K562 (cell line): ENCODE data around the gene NF2. TPM values are rescaled to one million over a fixed set of nuclear protein-coding genes. Genes with fewer than 3 reads are reported as not detected.

Experiments
- ATAC-seq: fragments of 200-7000 bp; cut with Tn5 transposase; 3 replicates; pipeline ENCODE4 v1.9.1; 2020; ENCODE audit warnings: moderate library complexity
- BruUV-seq: library from RNA; stranded (reverse); fragments of 400-500 nt; replicated peaks from 2 replicates; lab custom pipeline; 2021; lab: Mats Ljungman, UMichigan
- CTCF ChIA-PET: fragments of 300-600 bp; formaldehyde crosslinking; extraction: SDS; loops from one replicate; lab custom pipeline; 2021; ENCODE audit warnings: low intra/inter-chr PET ratio; lab: Yijun Ruan, JAX
- POLR2A ChIA-PET: fragments of 300-600, 350-650 bp; sonication (Branson Sonifier 250); formaldehyde crosslinking; extraction: SDS; loops from one replicate; lab custom pipeline; 2021; ENCODE audit warnings: antibody characterized with exemption, inconsistent platforms; lab: Yijun Ruan, JAX
- DNase-seq, 4 experiments: peaks; one replicate each; pipeline versions ENCODE4 v3.0.0 to v3.0.0-alpha.2; 2011 to 2018; ENCODE audit warnings: low spot score in 3 of 4, mixed read lengths in 3 of 4; ENCODE audit errors: extremely low read depth in 1 of 4
- FAIRE-seq: peaks from 2 replicates; lab custom pipeline; 2011; peaks lifted over from hg19 to GRCh38; lab: Jason Lieb, UNC
- H2AFZ ChIP-seq: 2 replicates; pipeline ENCODE4 v1.6.0; 2011; ENCODE audit warnings: low read depth, low read length, control low read depth, inconsistent platforms
- H3K27ac ChIP-seq: fragments of 200-600 bp; 3 replicates; pipeline ENCODE4 v1.8.0; 2011; ENCODE audit warnings: low read depth, mild to moderate bottlenecking, control low read depth, inconsistent platforms, low read length, moderate library complexity, mixed read lengths; ENCODE audit errors: extremely low read depth
- H3K27me3 ChIP-seq, 2 experiments: fragments of 300-600 bp in 1 of 2; 2 replicates in 1 of 2; 3 replicates in 1 of 2; pipeline versions ENCODE4 v1.6.0 to v1.8.0; 2011; ENCODE audit warnings: inconsistent platforms in 2 of 2, low read length in 2 of 2, mild to moderate bottlenecking in 1 of 2, mixed read lengths in 1 of 2, moderate library complexity in 1 of 2; ENCODE audit not compliant: control insufficient read depth in 2 of 2, insufficient read depth in 2 of 2
- H3K36me3 ChIP-seq: fragments of 300-600 bp; 3 replicates; pipeline ENCODE4 v1.8.0; 2011; ENCODE audit warnings: mild to moderate bottlenecking, low read length, inconsistent platforms; ENCODE audit not compliant: control insufficient read depth, insufficient read depth
- H3K4me1 ChIP-seq, 2 experiments: fragments of 200-600 bp in 1 of 2; replicated peaks in 1 of 2; 2 replicates in 1 of 2; 3 replicates in 1 of 2; pipeline versions ENCODE4 v1.5.1 to v1.8.0; 2011; ENCODE audit warnings: inconsistent platforms in 2 of 2, low read length in 2 of 2, mild to moderate bottlenecking in 1 of 2, mixed read lengths in 1 of 2, moderate library complexity in 1 of 2; ENCODE audit not compliant: control insufficient read depth in 2 of 2, insufficient read depth in 2 of 2
- H3K4me2 ChIP-seq: 2 replicates; pipeline ENCODE4 v1.6.1; 2011; ENCODE audit warnings: low read length, control low read depth, inconsistent platforms, mixed read lengths; ENCODE audit not compliant: insufficient read depth
- H3K4me3 ChIP-seq: fragments of 200-600 bp; sonication (generic), shearing (Covaris generic); 2 replicates; pipeline ENCODE4 v1.5.1; 2016; ENCODE audit warnings: control low read depth, inconsistent platforms
- H3K79me2 ChIP-seq: fragments of 200-600 bp; 3 replicates; pipeline ENCODE4 v1.8.0; 2011; ENCODE audit warnings: low read length, inconsistent platforms; ENCODE audit not compliant: control insufficient read depth, insufficient read depth
- H3K9ac ChIP-seq, 2 experiments: 2 replicates each; pipeline versions ENCODE4 v1.6.0 to v1.6.1; 2011; ENCODE audit warnings: low read depth in 2 of 2, low read length in 2 of 2, control low read depth in 1 of 2, inconsistent platforms in 1 of 2, mild to moderate bottlenecking in 1 of 2, mixed read lengths in 1 of 2; ENCODE audit not compliant: insufficient read depth in 1 of 2
- H3K9me1 ChIP-seq: one replicate; pipeline ENCODE4 v1.6.0; 2011; ENCODE audit warnings: inconsistent platforms, mild to moderate bottlenecking, low read length, moderate library complexity; ENCODE audit not compliant: control insufficient read depth, insufficient read depth
- H3K9me3 ChIP-seq: replicated peaks from 2 replicates; pipeline ENCODE4 v1.5.1; 2011; ENCODE audit warnings: low read depth, low read length, inconsistent platforms; ENCODE audit not compliant: control insufficient read depth, insufficient read depth
- H4K20me1 ChIP-seq: replicated peaks from 2 replicates; pipeline ENCODE4 v1.6.1; 2011; ENCODE audit warnings: low read length, inconsistent platforms, mixed read lengths; ENCODE audit not compliant: control insufficient read depth, insufficient read depth
- ATF6 ChIP-seq: sonication (generic); formaldehyde crosslinking; IDR thresholded peaks from 2 replicates; pipeline ENCODE4 v1.4.0; 2020; ENCODE audit warnings: mild to moderate bottlenecking, missing genetic modification reagents
- CEBPG ChIP-seq, 3 experiments: fragments of 200-800 bp in 1 of 3; sonication (Bioruptor generic) in 1 of 3; sonication (generic) in 1 of 3; formaldehyde crosslinking in 1 of 3; IDR thresholded peaks in 2 of 3; conservative IDR thresholded peaks in 1 of 3; 2 replicates each; pipeline versions ENCODE4 v1.6.1 to v1.8.0; 2016 to 2022; ENCODE audit warnings: missing compliant biosample characterization in 2 of 3, missing genetic modification characterization in 2 of 3, mild to moderate bottlenecking in 1 of 3, missing genetic modification reagents in 1 of 3
- DACH1 ChIP-seq: fragments of 450-650 bp; IDR thresholded peaks from 2 replicates; pipeline ENCODE4 v1.6.1; 2018; ENCODE audit not compliant: partially characterized antibody
- GTF2B ChIP-seq: IDR thresholded peaks from 2 replicates; pipeline ENCODE4 v1.6.1; 2011; ENCODE audit not compliant: insufficient read length; ENCODE audit errors: extremely low read depth
- IRF9 ChIP-seq: fragments of 450-650 bp; IDR thresholded peaks from 2 replicates; pipeline ENCODE4 v1.6.1; 2016; ENCODE audit warnings: missing biosample characterization, missing genetic modification characterization
- L3MBTL2 ChIP-seq: fragments of 450-650 bp; IDR thresholded peaks from 2 replicates; pipeline ENCODE4 v1.6.1; 2016; ENCODE audit warnings: mild to moderate bottlenecking, moderate library complexity
- MEIS2 ChIP-seq: fragments of 450-650 bp; IDR thresholded peaks from 2 replicates; pipeline ENCODE4 v1.6.1; 2014; ENCODE audit warnings: mild to moderate bottlenecking; ENCODE audit not compliant: partially characterized antibody
- SMAD4 ChIP-seq: fragments of 250-450 bp; sonication (Bioruptor Pico); conservative IDR thresholded peaks from 2 replicates; pipeline ENCODE4 v1.8.0; 2021; ENCODE audit warnings: inconsistent platforms, mild to moderate bottlenecking, moderate library complexity
- SRSF7 ChIP-seq: fragments of 200-400 bp; formaldehyde crosslinking; optimal IDR thresholded peaks from 2 replicates; pipeline ENCODE3; 2017; ENCODE audit warnings: mild to moderate bottlenecking, low read depth, low read length
- TAF15 ChIP-seq: fragments of 200-400 bp; formaldehyde crosslinking; IDR thresholded peaks from 2 replicates; pipeline ENCODE4 v1.6.1; 2017; ENCODE audit warnings: mild to moderate bottlenecking, low read depth, low read length, moderate library complexity
- TSHZ1 ChIP-seq: fragments of 250-450 bp; sonication (Bioruptor Pico); IDR thresholded peaks from 2 replicates; pipeline ENCODE4 v1.4.0; 2020; ENCODE audit warnings: mild to moderate bottlenecking, moderate library complexity
- ZNF324 ChIP-seq: fragments of 250-450 bp; sonication (Bioruptor Pico); IDR thresholded peaks from 2 replicates; pipeline ENCODE4 v1.4.0; 2020; ENCODE audit warnings: mild to moderate bottlenecking
- ZNF551 ChIP-seq: fragments of 250-450 bp; sonication (Bioruptor Pico); IDR thresholded peaks from 2 replicates; pipeline ENCODE4 v1.5.0; 2021; ENCODE audit warnings: mild to moderate bottlenecking, moderate library complexity
- ZNF586 ChIP-seq: fragments of 450-650 bp; formaldehyde crosslinking; conservative IDR thresholded peaks from 2 replicates; pipeline ENCODE4 v1.4.0; 2020; ENCODE audit warnings: mild to moderate bottlenecking, moderate library complexity
- WGBS: fragments of 100-300 bp; shearing (Covaris generic); methylation state at CpG from one replicate; pipeline ENCODE4 v1.1.6; 2016; ENCODE audit warnings: low coverage, mixed read lengths; ENCODE audit not compliant: insufficient coverage; ENCODE audit errors: missing lambda C conversion rate; 5-methylcytosine and 5-hydroxymethylcytosine counted together
- in situ Hi-C: fragments of 300-500 bp; cut with MboI; formaldehyde crosslinking; loops from 4 replicates; pipeline ENCODE4 v1.15.0; 2018; ENCODE audit warnings: inconsistent platforms, mixed read lengths
- intact Hi-C: fragments of 100-400 bp; cut with micrococcal nuclease; formaldehyde crosslinking; loops from 2 replicates; pipeline ENCODE4 v1.14.2; 2022
- polyA plus RNA-seq, 8 experiments: library from polyadenylated mRNA; depleted of rRNA in 4 of 8; stranded (reverse) in 5 of 8; unstranded in 3 of 8; fragments of >200 nt; fragmentation: Nextera tagmentation in 2 of 8; fragmentation: Illumina TruSeq in 1 of 8; extraction: Ambion mirVana in 2 of 8; extraction: Trizol in 1 of 8; gene quantifications; 2 replicates each; pipeline versions ENCODE4 v1.2.1 to v1.2.3, GENCODE V29; 2011 to 2014; ENCODE audit warnings: inconsistent platforms in 1 of 8, missing spikeins in 1 of 8
- total RNA-seq, 7 experiments: library from RNA; depleted of rRNA in 6 of 7; stranded (reverse); fragments of >200 nt in 6 of 7; fragmentation: Illumina TruSeq in 2 of 7; extraction: Trizol in 2 of 7; gene quantifications; 2 replicates each; pipeline versions ENCODE4 v1.2.1 to v1.2.3, GENCODE V29; 2011 to 2021; ENCODE audit warnings: low replicate concordance in 1 of 7

NF2 gene
- total and polyA plus RNA-seq, 9 of the 15 experiments (the other 6 are each of a cell fraction or from before 2014, with no cell fraction given), result 2.2 to 32.5 (median 15.2) TPM

- in situ Hi-C loops (loop anchor here (25.0 kb wide), 1 partner anchor 389 kb away; the partner anchor contains the start of gene HORMAD2), intact Hi-C loops (no loop called here)
- H2AFZ ChIP-seq, result no peak overlapping the region
- no peaks in the 10 kb centered on the region for H3K27me3 ChIP-seq
- 65% methylated on average over 14 of the region's 16 CpGs for WGBS
- ChIA-PET POLR2A (no interaction called here), CTCF (no interaction called here)
- H4K20me1 ChIP-seq, result no peaks in the 10 kb centered on the region
- peaks cover 18% of the 10 kb centered on the region; the same call in 1 of the 3 replicates for H3K36me3 ChIP-seq
- peaks cover 8 to 28% of the 10 kb centered on the region in 2 experiments; a peak in 4 of 5 replicates for H3K4me1 ChIP-seq
- H3K9me1 ChIP-seq, result peaks cover 2% of the 10 kb centered on the region
- FAIRE-seq (no peak), DNase-seq (no peak), ATAC-seq (no peak)
- H3K79me2 ChIP-seq, result no peaks in the 10 kb centered on the region
- no peaks in the 10 kb centered on the region for H3K9me3 ChIP-seq
- no peak overlapping the region for H3K27ac ChIP-seq
- H3K9ac ChIP-seq, result no peak overlapping the region
- no peak overlapping the region for H3K4me2 ChIP-seq
- BruUV-seq, result TSS peak; percentile 30
- H3K4me3 ChIP-seq, result no peak overlapping the region
- no peak for TF ChIP-seq CEBPG (CRISPR knock-in tag; IDR thresholded peaks at IDR 0.05)
- TF ChIP-seq CEBPG (tag; conservative IDR thresholded peaks at IDR 0.05 in 1 of 2, IDR thresholded peaks at IDR 0.05 in 1 of 2), result no peak
- no peak for TF ChIP-seq ZNF324
- no peak for TF ChIP-seq L3MBTL2
- TF ChIP-seq SRSF7, result no peak
- TF ChIP-seq DACH1, result no peak
- TF ChIP-seq ATF6 (CRISPR knock-in tag), result no peak
- TF ChIP-seq TSHZ1, result no peak
- TF ChIP-seq GTF2B, result no peak
- no peak for TF ChIP-seq ZNF586 (CRISPR knock-in tag)
- TF ChIP-seq IRF9 (tag), result no peak
- TF ChIP-seq SMAD4 (CRISPR knock-in tag), result no peak
- TF ChIP-seq TAF15, result no peak
- no peak for TF ChIP-seq ZNF551
- TF ChIP-seq MEIS2, result no peak
Measured at GRCh38 chr22:29697853-29698598, 94.6 kb downstream of the NF2 start.
